K562 (cell line): Measurements from ENCODE around the gene INSIG1. TPM values are rescaled to one million over a fixed set of nuclear protein-coding genes. Genes with fewer than 3 reads are reported as not detected.

Source experiments
- ATAC-seq: fragments of 200-7000 bp; cut with Tn5 transposase; 3 replicates; pipeline ENCODE4 v1.9.1; 2020; ENCODE audit warnings: moderate library complexity
- BruUV-seq: library from RNA; stranded (reverse); fragments of 400-500 nt; replicated peaks from 2 replicates; lab custom pipeline; 2021; lab: Mats Ljungman, UMichigan
- CTCF ChIA-PET: fragments of 300-600 bp; formaldehyde crosslinking; extraction: SDS; loops from one replicate; lab custom pipeline; 2021; ENCODE audit warnings: low intra/inter-chr PET ratio; lab: Yijun Ruan, JAX
- POLR2A ChIA-PET: fragments of 300-600, 350-650 bp; sonication (Branson Sonifier 250); formaldehyde crosslinking; extraction: SDS; loops from one replicate; lab custom pipeline; 2021; ENCODE audit warnings: antibody characterized with exemption, inconsistent platforms; lab: Yijun Ruan, JAX
- DNase-seq, 4 experiments: peaks; one replicate each; pipeline versions ENCODE4 v3.0.0 to v3.0.0-alpha.2; 2011 to 2018; ENCODE audit warnings: low spot score in 3 of 4, mixed read lengths in 3 of 4; ENCODE audit errors: extremely low read depth in 1 of 4
- FAIRE-seq: peaks from 2 replicates; lab custom pipeline; 2011; peaks lifted over from hg19 to GRCh38; lab: Jason Lieb, UNC
- H2AFZ ChIP-seq: 2 replicates; pipeline ENCODE4 v1.6.0; 2011; ENCODE audit warnings: low read depth, low read length, control low read depth, inconsistent platforms
- H3K27ac ChIP-seq: fragments of 200-600 bp; 3 replicates; pipeline ENCODE4 v1.8.0; 2011; ENCODE audit warnings: low read depth, mild to moderate bottlenecking, control low read depth, inconsistent platforms, low read length, moderate library complexity, mixed read lengths; ENCODE audit errors: extremely low read depth
- H3K27me3 ChIP-seq, 2 experiments: fragments of 300-600 bp in 1 of 2; 2 replicates in 1 of 2; 3 replicates in 1 of 2; pipeline versions ENCODE4 v1.6.0 to v1.8.0; 2011; ENCODE audit warnings: inconsistent platforms in 2 of 2, low read length in 2 of 2, mild to moderate bottlenecking in 1 of 2, mixed read lengths in 1 of 2, moderate library complexity in 1 of 2; ENCODE audit not compliant: control insufficient read depth in 2 of 2, insufficient read depth in 2 of 2
- H3K36me3 ChIP-seq: fragments of 300-600 bp; 3 replicates; pipeline ENCODE4 v1.8.0; 2011; ENCODE audit warnings: mild to moderate bottlenecking, low read length, inconsistent platforms; ENCODE audit not compliant: control insufficient read depth, insufficient read depth
- H3K4me1 ChIP-seq, 2 experiments: fragments of 200-600 bp in 1 of 2; replicated peaks in 1 of 2; 2 replicates in 1 of 2; 3 replicates in 1 of 2; pipeline versions ENCODE4 v1.5.1 to v1.8.0; 2011; ENCODE audit warnings: inconsistent platforms in 2 of 2, low read length in 2 of 2, mild to moderate bottlenecking in 1 of 2, mixed read lengths in 1 of 2, moderate library complexity in 1 of 2; ENCODE audit not compliant: control insufficient read depth in 2 of 2, insufficient read depth in 2 of 2
- H3K4me2 ChIP-seq: 2 replicates; pipeline ENCODE4 v1.6.1; 2011; ENCODE audit warnings: low read length, control low read depth, inconsistent platforms, mixed read lengths; ENCODE audit not compliant: insufficient read depth
- H3K4me3 ChIP-seq: fragments of 200-600 bp; sonication (generic), shearing (Covaris generic); 2 replicates; pipeline ENCODE4 v1.5.1; 2016; ENCODE audit warnings: control low read depth, inconsistent platforms
- H3K79me2 ChIP-seq: fragments of 200-600 bp; 3 replicates; pipeline ENCODE4 v1.8.0; 2011; ENCODE audit warnings: low read length, inconsistent platforms; ENCODE audit not compliant: control insufficient read depth, insufficient read depth
- H3K9ac ChIP-seq, 2 experiments: 2 replicates each; pipeline versions ENCODE4 v1.6.0 to v1.6.1; 2011; ENCODE audit warnings: low read depth in 2 of 2, low read length in 2 of 2, control low read depth in 1 of 2, inconsistent platforms in 1 of 2, mild to moderate bottlenecking in 1 of 2, mixed read lengths in 1 of 2; ENCODE audit not compliant: insufficient read depth in 1 of 2
- H3K9me1 ChIP-seq: one replicate; pipeline ENCODE4 v1.6.0; 2011; ENCODE audit warnings: inconsistent platforms, mild to moderate bottlenecking, low read length, moderate library complexity; ENCODE audit not compliant: control insufficient read depth, insufficient read depth
- H3K9me3 ChIP-seq: replicated peaks from 2 replicates; pipeline ENCODE4 v1.5.1; 2011; ENCODE audit warnings: low read depth, low read length, inconsistent platforms; ENCODE audit not compliant: control insufficient read depth, insufficient read depth
- H4K20me1 ChIP-seq: replicated peaks from 2 replicates; pipeline ENCODE4 v1.6.1; 2011; ENCODE audit warnings: low read length, inconsistent platforms, mixed read lengths; ENCODE audit not compliant: control insufficient read depth, insufficient read depth
- CEBPG ChIP-seq, 3 experiments: fragments of 200-800 bp in 1 of 3; sonication (Bioruptor generic) in 1 of 3; sonication (generic) in 1 of 3; formaldehyde crosslinking in 1 of 3; IDR thresholded peaks in 2 of 3; conservative IDR thresholded peaks in 1 of 3; 2 replicates each; pipeline versions ENCODE4 v1.6.1 to v1.8.0; 2016 to 2022; ENCODE audit warnings: missing compliant biosample characterization in 2 of 3, missing genetic modification characterization in 2 of 3, mild to moderate bottlenecking in 1 of 3, missing genetic modification reagents in 1 of 3
- DPF2 ChIP-seq: fragments of 450-650 bp; IDR thresholded peaks from 2 replicates; pipeline ENCODE4 v1.6.1; 2016
- ETS2 ChIP-seq: IDR thresholded peaks from 2 replicates; pipeline ENCODE4 v1.6.1; 2016; ENCODE audit warnings: borderline replicate concordance, missing genetic modification characterization, mild to moderate bottlenecking, moderate library complexity, missing compliant biosample characterization; ENCODE audit not compliant: poor library complexity, severe bottlenecking
- ETV1 ChIP-seq: fragments of 450-650 bp; conservative IDR thresholded peaks from 2 replicates; pipeline ENCODE4 v1.6.1; 2016; ENCODE audit warnings: missing genetic modification characterization, control low read depth, low read depth, missing compliant biosample characterization
- KLF16 ChIP-seq: IDR thresholded peaks from 2 replicates; pipeline ENCODE4 v1.6.1; 2016; ENCODE audit warnings: antibody characterized with exemption
- NCOR1 ChIP-seq: fragments of 450-650 bp; IDR thresholded peaks from 2 replicates; pipeline ENCODE4 v1.6.1; 2016; ENCODE audit warnings: mild to moderate bottlenecking, moderate library complexity
- PCBP2 ChIP-seq: fragments of 200-400 bp; formaldehyde crosslinking; IDR thresholded peaks from 2 replicates; pipeline ENCODE4 v1.6.1; 2018; ENCODE audit warnings: low read length, low read depth, mild to moderate bottlenecking, moderate library complexity; ENCODE audit not compliant: poor library complexity, severe bottlenecking
- ZFP1 ChIP-seq: fragments of 450-650 bp; formaldehyde crosslinking; IDR thresholded peaks from 2 replicates; pipeline ENCODE4 v1.4.0; 2020; ENCODE audit warnings: mild to moderate bottlenecking, mixed read lengths
- ZNF780A ChIP-seq: fragments of 250-450 bp; sonication (Bioruptor Pico); IDR thresholded peaks from 2 replicates; pipeline ENCODE4 v1.5.0; 2021; ENCODE audit warnings: mild to moderate bottlenecking
- WGBS: fragments of 100-300 bp; shearing (Covaris generic); methylation state at CpG from one replicate; pipeline ENCODE4 v1.1.6; 2016; ENCODE audit warnings: low coverage, mixed read lengths; ENCODE audit not compliant: insufficient coverage; ENCODE audit errors: missing lambda C conversion rate; 5-methylcytosine and 5-hydroxymethylcytosine counted together
- in situ Hi-C: fragments of 300-500 bp; cut with MboI; formaldehyde crosslinking; loops from 4 replicates; pipeline ENCODE4 v1.15.0; 2018; ENCODE audit warnings: inconsistent platforms, mixed read lengths
- intact Hi-C: fragments of 100-400 bp; cut with micrococcal nuclease; formaldehyde crosslinking; loops from 2 replicates; pipeline ENCODE4 v1.14.2; 2022
- polyA plus RNA-seq, 8 experiments: library from polyadenylated mRNA; depleted of rRNA in 4 of 8; stranded (reverse) in 5 of 8; unstranded in 3 of 8; fragments of >200 nt; fragmentation: Nextera tagmentation in 2 of 8; fragmentation: Illumina TruSeq in 1 of 8; extraction: Ambion mirVana in 2 of 8; extraction: Trizol in 1 of 8; gene quantifications; 2 replicates each; pipeline versions ENCODE4 v1.2.1 to v1.2.3, GENCODE V29; 2011 to 2014; ENCODE audit warnings: inconsistent platforms in 1 of 8, missing spikeins in 1 of 8
- total RNA-seq, 7 experiments: library from RNA; depleted of rRNA in 6 of 7; stranded (reverse); fragments of >200 nt in 6 of 7; fragmentation: Illumina TruSeq in 2 of 7; extraction: Trizol in 2 of 7; gene quantifications; 2 replicates each; pipeline versions ENCODE4 v1.2.1 to v1.2.3, GENCODE V29; 2011 to 2021; ENCODE audit warnings: low replicate concordance in 1 of 7
- TF ChIP-seq, protein P1 (sequence below): sonication (generic); formaldehyde crosslinking; IDR thresholded peaks from 2 replicates; pipeline ENCODE4 v1.8.0; 2022; ENCODE audit warnings: mild to moderate bottlenecking, missing genetic modification reagents
- TF ChIP-seq, protein P2 (sequence below): fragments of 450-650 bp; IDR thresholded peaks from 2 replicates; pipeline ENCODE4 v1.7.1; 2018; ENCODE audit warnings: mild to moderate bottlenecking, low read depth; ENCODE audit not compliant: partially characterized antibody
- TF ChIP-seq, protein P3 (sequence below): fragments of 450-650 bp; formaldehyde crosslinking; IDR thresholded peaks from 2 replicates; pipeline ENCODE4 v1.4.0; 2020; ENCODE audit warnings: mild to moderate bottlenecking, moderate library complexity
- TF ChIP-seq, protein P4 (sequence below): sonication (generic); formaldehyde crosslinking; IDR thresholded peaks from 2 replicates; pipeline ENCODE4 v1.9.0; 2022; ENCODE audit warnings: mild to moderate bottlenecking, missing genetic modification reagents
- TF ChIP-seq, protein P5 (sequence below): fragments of 450-650 bp; IDR thresholded peaks from 2 replicates; pipeline ENCODE4 v1.6.1; 2016; ENCODE audit warnings: missing biosample characterization, missing genetic modification characterization

INSIG1 gene
- total and polyA plus RNA-seq, 9 of the 15 experiments (the other 6 are each of a cell fraction or from before 2014, with no cell fraction given), result 57.1 to 787 (median 238) TPM

DNA sequence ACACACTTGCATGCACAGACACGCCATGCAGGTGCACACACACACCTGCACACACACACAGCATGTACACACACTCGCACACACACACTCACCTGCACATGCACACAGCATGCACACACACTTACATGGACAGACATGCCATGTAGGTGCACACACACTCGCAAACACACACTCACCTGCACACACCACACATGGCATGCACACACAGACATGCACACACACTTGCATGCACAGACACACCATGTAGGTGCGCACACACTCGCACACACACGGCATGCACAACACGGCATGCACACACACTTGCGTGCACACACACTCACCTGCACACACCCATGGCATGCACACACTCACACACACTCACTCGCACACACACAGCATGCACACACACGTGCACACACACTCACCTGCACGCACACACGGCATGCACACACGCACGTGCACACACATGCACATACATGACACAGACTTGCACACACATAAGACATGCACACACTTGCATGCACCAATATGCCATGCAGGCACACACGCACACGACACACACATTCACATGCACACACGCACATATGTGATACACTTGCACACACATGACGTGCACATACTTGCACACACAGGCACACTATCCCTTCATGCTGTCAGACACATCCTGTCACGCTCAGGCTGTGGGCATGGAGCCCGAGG is 56.8 kb downstream of the INSIG1 start:
- Histone ChIP-seq H3K9me3 (no peaks in the 10 kb centered on the region), H3K9ac (no peak overlapping the region), H3K9me1 (no peaks in the 10 kb centered on the region), H3K4me3 (no peak overlapping the region), H3K4me1 (peaks cover 0 to 6% of the 10 kb centered on the region in 2 experiments; a peak in 2 of 5 replicates), H3K79me2 (no peaks in the 10 kb centered on the region), H2AFZ (no peak overlapping the region), H3K36me3 (no peaks in the 10 kb centered on the region), H3K27me3 (peaks cover 41 to 75% of the 10 kb centered on the region in 2 experiments), H3K27ac (no peak overlapping the region), H3K4me2 (no peak overlapping the region), H4K20me1 (0 out of 2 replicates have a peak, but pooled peaks cover 4% of the 10 kb centered on the region)
- DNase-seq (no peak), ATAC-seq (no peak), FAIRE-seq (peak; percentile 29)
- WGBS, result 3% methylated on average over 20 of the region's 20 CpGs
- POLR2A ChIA-PET, result no interaction called here
- in situ Hi-C loops (no loop called here), intact Hi-C loops (no loop called here)
- CTCF ChIA-PET, result no interaction called here
- BruUV-seq, result no TSS peak
- TF ChIP-seq, protein P1, sequence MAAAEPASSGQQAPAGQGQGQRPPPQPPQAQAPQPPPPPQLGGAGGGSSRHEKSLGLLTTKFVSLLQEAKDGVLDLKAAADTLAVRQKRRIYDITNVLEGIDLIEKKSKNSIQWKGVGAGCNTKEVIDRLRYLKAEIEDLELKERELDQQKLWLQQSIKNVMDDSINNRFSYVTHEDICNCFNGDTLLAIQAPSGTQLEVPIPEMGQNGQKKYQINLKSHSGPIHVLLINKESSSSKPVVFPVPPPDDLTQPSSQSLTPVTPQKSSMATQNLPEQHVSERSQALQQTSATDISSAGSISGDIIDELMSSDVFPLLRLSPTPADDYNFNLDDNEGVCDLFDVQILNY (CRISPR knock-in tag), result no peak
- TF ChIP-seq, protein P2, sequence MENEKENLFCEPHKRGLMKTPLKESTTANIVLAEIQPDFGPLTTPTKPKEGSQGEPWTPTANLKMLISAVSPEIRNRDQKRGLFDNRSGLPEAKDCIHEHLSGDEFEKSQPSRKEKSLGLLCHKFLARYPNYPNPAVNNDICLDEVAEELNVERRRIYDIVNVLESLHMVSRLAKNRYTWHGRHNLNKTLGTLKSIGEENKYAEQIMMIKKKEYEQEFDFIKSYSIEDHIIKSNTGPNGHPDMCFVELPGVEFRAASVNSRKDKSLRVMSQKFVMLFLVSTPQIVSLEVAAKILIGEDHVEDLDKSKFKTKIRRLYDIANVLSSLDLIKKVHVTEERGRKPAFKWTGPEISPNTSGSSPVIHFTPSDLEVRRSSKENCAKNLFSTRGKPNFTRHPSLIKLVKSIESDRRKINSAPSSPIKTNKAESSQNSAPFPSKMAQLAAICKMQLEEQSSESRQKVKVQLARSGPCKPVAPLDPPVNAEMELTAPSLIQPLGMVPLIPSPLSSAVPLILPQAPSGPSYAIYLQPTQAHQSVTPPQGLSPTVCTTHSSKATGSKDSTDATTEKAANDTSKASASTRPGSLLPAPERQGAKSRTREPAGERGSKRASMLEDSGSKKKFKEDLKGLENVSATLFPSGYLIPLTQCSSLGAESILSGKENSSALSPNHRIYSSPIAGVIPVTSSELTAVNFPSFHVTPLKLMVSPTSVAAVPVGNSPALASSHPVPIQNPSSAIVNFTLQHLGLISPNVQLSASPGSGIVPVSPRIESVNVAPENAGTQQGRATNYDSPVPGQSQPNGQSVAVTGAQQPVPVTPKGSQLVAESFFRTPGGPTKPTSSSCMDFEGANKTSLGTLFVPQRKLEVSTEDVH, result no peak
- TF ChIP-seq ETV1 (tag) (no peak), NCOR1 (no peak), ZNF780A (CRISPR knock-in tag) (no peak), ETS2 (tag) (no peak), KLF16 (no peak), CEBPG (CRISPR knock-in tag; IDR thresholded peaks at IDR 0.05) (no peak), CEBPG (tag; conservative IDR thresholded peaks at IDR 0.05 in 1 of 2, IDR thresholded peaks at IDR 0.05 in 1 of 2) (no peak), PCBP2 (no peak), DPF2 (no peak), ZFP1 (CRISPR knock-in tag) (no peak)
- TF ChIP-seq, protein P3, sequence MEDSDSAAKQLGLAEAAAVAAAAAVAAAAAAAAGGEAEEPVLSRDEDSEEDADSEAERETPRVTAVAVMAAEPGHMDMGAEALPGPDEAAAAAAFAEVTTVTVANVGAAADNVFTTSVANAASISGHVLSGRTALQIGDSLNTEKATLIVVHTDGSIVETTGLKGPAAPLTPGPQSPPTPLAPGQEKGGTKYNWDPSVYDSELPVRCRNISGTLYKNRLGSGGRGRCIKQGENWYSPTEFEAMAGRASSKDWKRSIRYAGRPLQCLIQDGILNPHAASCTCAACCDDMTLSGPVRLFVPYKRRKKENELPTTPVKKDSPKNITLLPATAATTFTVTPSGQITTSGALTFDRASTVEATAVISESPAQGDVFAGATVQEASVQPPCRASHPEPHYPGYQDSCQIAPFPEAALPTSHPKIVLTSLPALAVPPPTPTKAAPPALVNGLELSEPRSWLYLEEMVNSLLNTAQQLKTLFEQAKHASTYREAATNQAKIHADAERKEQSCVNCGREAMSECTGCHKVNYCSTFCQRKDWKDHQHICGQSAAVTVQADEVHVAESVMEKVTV (CRISPR knock-in tag), result no peak
- TF ChIP-seq, protein P4, sequence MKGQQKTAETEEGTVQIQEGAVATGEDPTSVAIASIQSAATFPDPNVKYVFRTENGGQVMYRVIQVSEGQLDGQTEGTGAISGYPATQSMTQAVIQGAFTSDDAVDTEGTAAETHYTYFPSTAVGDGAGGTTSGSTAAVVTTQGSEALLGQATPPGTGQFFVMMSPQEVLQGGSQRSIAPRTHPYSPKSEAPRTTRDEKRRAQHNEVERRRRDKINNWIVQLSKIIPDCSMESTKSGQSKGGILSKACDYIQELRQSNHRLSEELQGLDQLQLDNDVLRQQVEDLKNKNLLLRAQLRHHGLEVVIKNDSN (CRISPR knock-in tag), result no peak
- TF ChIP-seq, protein P5, sequence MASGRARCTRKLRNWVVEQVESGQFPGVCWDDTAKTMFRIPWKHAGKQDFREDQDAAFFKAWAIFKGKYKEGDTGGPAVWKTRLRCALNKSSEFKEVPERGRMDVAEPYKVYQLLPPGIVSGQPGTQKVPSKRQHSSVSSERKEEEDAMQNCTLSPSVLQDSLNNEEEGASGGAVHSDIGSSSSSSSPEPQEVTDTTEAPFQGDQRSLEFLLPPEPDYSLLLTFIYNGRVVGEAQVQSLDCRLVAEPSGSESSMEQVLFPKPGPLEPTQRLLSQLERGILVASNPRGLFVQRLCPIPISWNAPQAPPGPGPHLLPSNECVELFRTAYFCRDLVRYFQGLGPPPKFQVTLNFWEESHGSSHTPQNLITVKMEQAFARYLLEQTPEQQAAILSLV, result no peak
